ENCODE data around the gene SRSF5.
"Not testable (repeated sequence)": the region's sequence is repeated elsewhere in the genome, so short reads cannot be mapped to it uniquely, and the experiment has no call there.

SRSF5 gene

GRCh38 chr14:69808919-69809808 is 42.2 kb downstream of the SRSF5 start:
- no peak for DNase-seq

- no peak for DNase-seq
Measured at GRCh38 chr14:69811227-69811867, 44.4 kb downstream of the SRSF5 start.

GRCh38 chr14:69811868-69812252 is 44.9 kb downstream of the SRSF5 start:
- DNase-seq, result no peak

GRCh38 chr14:69812711-69813110 is 45.8 kb downstream of the SRSF5 start:
- DNase-seq, result no peak

- not testable (repeated sequence) for DNase-seq
Measured at GRCh38 chr14:69813346-69813745, 46.4 kb downstream of the SRSF5 start.

- no peak for DNase-seq
Measured at GRCh38 chr14:69814397-69814796, 47.5 kb downstream of the SRSF5 start.

- no peak for DNase-seq
Measured at GRCh38 chr14:69815556-69815955, 48.6 kb downstream of the SRSF5 start.

- no peak for DNase-seq
Measured at GRCh38 chr14:69816216-69816615, 49.3 kb downstream of the SRSF5 start.

GRCh38 chr14:69818758-69819191 is 51.8 kb downstream of the SRSF5 start:
- peak; percentile 32 to 45 for DNase-seq

- DNase-seq, result no peak
Measured at GRCh38 chr14:69819607-69820006, 52.7 kb downstream of the SRSF5 start.

- DNase-seq, result no peak
Measured at GRCh38 chr14:69820991-69821390, 54.0 kb downstream of the SRSF5 start.
